NT2/D1 (cell line): ENCODE measurements around the gene ITPK1.

ENCODE experiments used
- DNase-seq: peaks from one replicate; pipeline ENCODE4 v3.0.0-alpha.2; 2011; ENCODE audit warnings: low read depth, low spot score
- H3K27me3 ChIP-seq: 2 replicates; pipeline ENCODE4 v1.6.0; 2011; ENCODE audit warnings: mild to moderate bottlenecking; ENCODE audit not compliant: insufficient read length, insufficient read depth
- H3K36me3 ChIP-seq: 2 replicates; pipeline ENCODE4 v1.6.1; 2011; ENCODE audit warnings: mild to moderate bottlenecking, low read length, mixed read lengths; ENCODE audit not compliant: insufficient read depth, insufficient read length
- H3K4me1 ChIP-seq: 2 replicates; pipeline ENCODE4 v1.5.1; 2011; ENCODE audit not compliant: insufficient read depth, insufficient read length
- H3K4me3 ChIP-seq: 2 replicates; pipeline ENCODE4 v1.5.1; 2011; ENCODE audit warnings: low read depth; ENCODE audit not compliant: insufficient read length
- H3K9ac ChIP-seq: 2 replicates; pipeline ENCODE4 v1.6.0; 2011; ENCODE audit warnings: low read depth; ENCODE audit not compliant: insufficient read length
- H3K9me3 ChIP-seq: 2 replicates; pipeline ENCODE4 v1.5.1; 2011; ENCODE audit warnings: mild to moderate bottlenecking, low read length; ENCODE audit not compliant: insufficient read depth
- SUZ12 ChIP-seq: IDR thresholded peaks from 2 replicates; pipeline ENCODE4 v1.6.1; 2011; ENCODE audit not compliant: insufficient read length, insufficient read depth; ENCODE audit errors: extremely low read depth
- YY1 ChIP-seq: IDR thresholded peaks from 2 replicates; pipeline ENCODE4 v1.6.1; 2011; ENCODE audit not compliant: insufficient read length, insufficient read depth
- ZNF274 ChIP-seq: IDR thresholded peaks from 2 replicates; pipeline ENCODE4 v1.6.1; 2011; ENCODE audit warnings: mild to moderate bottlenecking, low read depth, low read length

ITPK1 gene

DNA sequence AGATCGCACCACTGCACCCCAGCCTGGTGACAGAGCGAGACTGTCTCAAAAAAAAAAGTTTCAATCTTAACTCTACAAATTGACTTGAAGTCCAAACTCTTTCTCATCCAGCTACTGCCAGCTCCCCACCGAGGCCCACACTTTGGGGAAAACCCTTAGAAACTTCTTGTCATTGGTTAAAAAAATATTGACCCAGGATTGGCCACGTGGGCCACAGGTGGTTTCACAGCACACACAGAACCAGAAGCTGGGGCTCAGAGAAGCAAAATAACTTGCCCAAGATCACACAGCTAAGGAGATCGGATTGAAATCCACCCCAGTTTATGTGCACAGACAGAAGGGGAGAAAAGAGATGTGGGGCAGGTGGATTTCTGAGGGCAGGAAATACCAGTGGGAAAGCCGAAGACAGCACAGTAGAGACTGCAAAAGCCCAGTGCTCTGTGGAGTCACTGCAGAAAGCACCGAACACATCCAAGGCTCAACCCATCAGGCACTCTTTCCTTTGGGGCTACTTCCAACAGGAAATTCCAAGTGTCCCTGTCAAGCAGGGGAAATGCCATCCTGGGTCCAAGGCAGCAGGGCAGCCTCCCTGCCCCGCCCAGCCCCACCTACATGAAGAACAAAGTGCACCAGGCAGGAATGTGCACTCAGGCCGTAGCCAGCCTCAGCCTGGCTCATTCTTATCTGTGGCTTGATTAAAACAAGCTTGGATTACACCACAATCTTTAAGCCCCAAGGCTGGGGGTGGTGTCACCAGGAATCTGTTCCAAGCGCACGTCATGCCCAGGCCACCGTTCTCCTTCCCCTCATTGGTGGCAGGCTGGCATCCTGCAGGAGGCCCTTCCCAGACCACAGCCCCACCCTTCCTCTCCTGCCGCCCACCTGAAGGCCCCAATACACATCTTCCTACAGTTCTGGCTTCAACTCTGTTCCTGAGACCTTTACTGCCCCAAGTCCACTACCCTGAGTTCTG is 72.5 kb downstream of the ITPK1 start:
- TF ChIP-seq ZNF274 (no peak), YY1 (no peak), SUZ12 (no peak)
- H3K36me3 ChIP-seq, result no peaks in the 10 kb centered on the region
- H3K27me3 ChIP-seq, result peaks cover 80% of the 10 kb centered on the region
- peaks cover 31% of the 10 kb centered on the region for H3K4me1 ChIP-seq
- H3K9ac ChIP-seq, result no peak overlapping the region
- no peaks in the 10 kb centered on the region for H3K9me3 ChIP-seq
- no peak for DNase-seq
- H3K4me3 ChIP-seq, result no peak overlapping the region

DNA sequence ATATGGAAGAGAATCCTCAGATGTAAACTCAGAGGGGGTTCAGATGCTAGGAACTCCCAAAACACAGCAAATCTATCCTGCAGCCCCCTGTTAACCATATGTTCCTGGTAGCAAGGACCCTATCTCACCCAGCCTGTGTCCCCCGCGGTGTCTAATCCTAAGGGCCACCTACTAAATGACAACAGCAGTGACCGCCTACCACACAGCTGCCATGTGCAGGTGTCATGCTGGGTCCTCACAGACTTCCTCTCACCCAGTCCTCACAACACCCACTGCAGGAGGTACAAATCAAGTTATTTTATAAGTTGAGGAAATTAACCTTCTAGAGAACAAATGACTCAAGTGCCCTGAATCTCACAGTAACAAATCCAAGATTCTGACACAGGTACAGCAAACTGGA is 73.9 kb downstream of the ITPK1 start:
- no peak overlapping the region for H3K4me3 ChIP-seq
- no peak for DNase-seq
- peaks cover 66% of the 10 kb centered on the region for H3K27me3 ChIP-seq
- H3K4me1 ChIP-seq, result peaks cover 31% of the 10 kb centered on the region
- H3K9me3 ChIP-seq, result no peaks in the 10 kb centered on the region
- H3K9ac ChIP-seq, result no peak overlapping the region
- no peaks in the 10 kb centered on the region for H3K36me3 ChIP-seq
- TF ChIP-seq SUZ12 (no peak), ZNF274 (no peak), YY1 (no peak)

GRCh38 chr14:93040982-93041381 is 74.7 kb downstream of the ITPK1 start:
- Histone ChIP-seq H3K4me3 (no peak overlapping the region), H3K9me3 (no peaks in the 10 kb centered on the region), H3K27me3 (peaks cover 57% of the 10 kb centered on the region), H3K36me3 (no peaks in the 10 kb centered on the region), H3K4me1 (peaks cover 31% of the 10 kb centered on the region), H3K9ac (no peak overlapping the region)
- no peak for TF ChIP-seq YY1
- TF ChIP-seq SUZ12, result no peak
- TF ChIP-seq ZNF274, result no peak
- DNase-seq, result peak; percentile 77

- H3K4me1 ChIP-seq, result peaks cover 27% of the 10 kb centered on the region
- H3K36me3 ChIP-seq, result no peaks in the 10 kb centered on the region
- peaks cover 52% of the 10 kb centered on the region for H3K27me3 ChIP-seq
- no peak overlapping the region for H3K9ac ChIP-seq
- H3K4me3 ChIP-seq, result no peak overlapping the region
- no peak for DNase-seq
- TF ChIP-seq SUZ12, result no peak
- TF ChIP-seq ZNF274, result no peak
- TF ChIP-seq YY1, result no peak
- H3K9me3 ChIP-seq, result no peaks in the 10 kb centered on the region
Measured at GRCh38 chr14:93040443-93040842, 75.3 kb downstream of the ITPK1 start.

- Histone ChIP-seq H3K4me1 (peaks cover 27% of the 10 kb centered on the region), H3K9me3 (no peaks in the 10 kb centered on the region), H3K9ac (no peak overlapping the region), H3K36me3 (no peaks in the 10 kb centered on the region), H3K4me3 (no peak overlapping the region), H3K27me3 (peaks cover 50% of the 10 kb centered on the region)
- DNase-seq, result no peak
- no peak for TF ChIP-seq ZNF274
- no peak for TF ChIP-seq SUZ12
- no peak for TF ChIP-seq YY1
Measured at GRCh38 chr14:93039649-93040315, 75.9 kb downstream of the ITPK1 start.

- TF ChIP-seq YY1, result no peak
- TF ChIP-seq ZNF274, result no peak
- no peak for TF ChIP-seq SUZ12
- H3K9ac ChIP-seq, result no peak overlapping the region
- DNase-seq, result no peak
- no peaks in the 10 kb centered on the region for H3K36me3 ChIP-seq
- no peak overlapping the region for H3K4me3 ChIP-seq
- H3K4me1 ChIP-seq, result peaks cover 40% of the 10 kb centered on the region
- peaks cover 25% of the 10 kb centered on the region for H3K27me3 ChIP-seq
- no peaks in the 10 kb centered on the region for H3K9me3 ChIP-seq
Measured at GRCh38 chr14:93037351-93037750, 78.4 kb downstream of the ITPK1 start.

GRCh38 chr14:93036652-93037345 is 78.9 kb downstream of the ITPK1 start:
- Histone ChIP-seq H3K4me1 (peaks cover 41% of the 10 kb centered on the region), H3K9ac (no peak overlapping the region)
- TF ChIP-seq ZNF274 (no peak), SUZ12 (no peak), YY1 (no peak)

More at GRCh38 chr14:93036652-93037345, 78.9 kb downstream of the ITPK1 start:
- no peaks in the 10 kb centered on the region for H3K9me3 ChIP-seq
- no peak overlapping the region for H3K4me3 ChIP-seq
- H3K27me3 ChIP-seq, result peaks cover 20% of the 10 kb centered on the region
- H3K36me3 ChIP-seq, result no peaks in the 10 kb centered on the region
- no peak for DNase-seq
